Liver (tissue), 9 donors: ENCODE data around the gene PDE4B. TPM values are rescaled to one million over a fixed set of nuclear protein-coding genes. Genes with fewer than 3 reads are reported as not detected.

Experiments used
- DNase-seq: peaks from one replicate; pipeline ENCODE4 v3.0.0-alpha.2; 2017; ENCODE audit warnings: low spot score
- H3K27ac ChIP-seq, 2 donors: one replicate each; pipeline ENCODE4 v1.7.0; 2013; ENCODE audit warnings: inconsistent platforms in 2 of 2, low read length in 2 of 2, control low read depth in 1 of 2, low read depth in 1 of 2, mild to moderate bottlenecking in 1 of 2
- H3K27me3 ChIP-seq, 4 donors: one replicate each; pipeline versions ENCODE4 v1.6.1 to v1.7.0; 2013; ENCODE audit warnings: low read length in 3 of 4, inconsistent platforms in 1 of 4, mild to moderate bottlenecking in 1 of 4, moderate library complexity in 1 of 4; ENCODE audit not compliant: control insufficient read depth in 4 of 4, insufficient read depth in 4 of 4
- H3K36me3 ChIP-seq, 4 donors: one replicate each; pipeline versions ENCODE4 v1.6.1 to v1.7.0; 2013; ENCODE audit warnings: low read length in 3 of 4, mild to moderate bottlenecking in 3 of 4, low read depth in 1 of 4, moderate library complexity in 1 of 4; ENCODE audit not compliant: control insufficient read depth in 4 of 4, insufficient read depth in 3 of 4
- H3K4me1 ChIP-seq, 4 donors: one replicate each; pipeline versions ENCODE4 v1.6.1 to v1.7.0; 2013; ENCODE audit warnings: low read length in 3 of 4, mild to moderate bottlenecking in 3 of 4, moderate library complexity in 1 of 4; ENCODE audit not compliant: control insufficient read depth in 4 of 4, insufficient read depth in 4 of 4
- H3K4me3 ChIP-seq, 3 donors: one replicate each; pipeline versions ENCODE4 v1.6.1 to v1.7.0; 2013; ENCODE audit warnings: low read length in 3 of 3, control low read depth in 1 of 3, low read depth in 1 of 3, mild to moderate bottlenecking in 1 of 3
- H3K9ac ChIP-seq, 2 donors: one replicate each; pipeline ENCODE4 v1.7.0; 2013; ENCODE audit warnings: low read length in 2 of 2, mild to moderate bottlenecking in 2 of 2, moderate library complexity in 2 of 2, control low read depth in 1 of 2, low read depth in 1 of 2
- H3K9me3 ChIP-seq, 4 donors: one replicate each; pipeline versions ENCODE4 v1.6.1 to v1.7.0; 2013; ENCODE audit warnings: low read length in 3 of 4; ENCODE audit not compliant: control insufficient read depth in 4 of 4
- ATF3 ChIP-seq: IDR thresholded peaks from 2 replicates; pipeline ENCODE4 v1.6.1; 2016; ENCODE audit warnings: antibody characterized with exemption
- EGR1 ChIP-seq, 2 donors: IDR thresholded peaks; 2 replicates each; pipeline ENCODE4 v1.6.1; 2016 to 2018; ENCODE audit warnings: antibody characterized with exemption in 2 of 2, low read depth in 2 of 2
- FOXA1 ChIP-seq: IDR thresholded peaks from 2 replicates; pipeline ENCODE4 v1.6.1; 2016; ENCODE audit warnings: antibody characterized with exemption
- FOXA2 ChIP-seq: IDR thresholded peaks from 2 replicates; pipeline ENCODE4 v1.6.1; 2016; ENCODE audit warnings: antibody characterized with exemption
- GABPA ChIP-seq, 2 donors: IDR thresholded peaks in 1 of 2; conservative IDR thresholded peaks in 1 of 2; 2 replicates each; pipeline ENCODE4 v1.6.1; 2016; ENCODE audit warnings: antibody characterized with exemption in 2 of 2, mild to moderate bottlenecking in 1 of 2, moderate library complexity in 1 of 2
- HNF4A ChIP-seq, 2 donors: conservative IDR thresholded peaks; 2 replicates each; pipeline ENCODE4 v1.6.1; 2016; ENCODE audit warnings: antibody characterized with exemption in 2 of 2, mild to moderate bottlenecking in 2 of 2
- HNF4G ChIP-seq: IDR thresholded peaks from 2 replicates; pipeline ENCODE4 v1.6.1; 2016; ENCODE audit warnings: antibody characterized with exemption
- JUND ChIP-seq, 2 donors: IDR thresholded peaks; 2 replicates each; pipeline ENCODE4 v1.6.1; 2016; ENCODE audit warnings: antibody characterized with exemption in 2 of 2
- NR2F2 ChIP-seq: IDR thresholded peaks from 2 replicates; pipeline ENCODE4 v1.6.1; 2016; ENCODE audit warnings: antibody characterized with exemption
- RAD21 ChIP-seq, 2 donors: IDR thresholded peaks; 2 replicates each; pipeline ENCODE4 v1.6.1; 2016; ENCODE audit warnings: antibody characterized with exemption in 2 of 2, mild to moderate bottlenecking in 2 of 2
- RXRA ChIP-seq, 2 donors: IDR thresholded peaks; 2 replicates each; pipeline ENCODE4 v1.6.1; 2017 to 2018; ENCODE audit warnings: antibody characterized with exemption in 2 of 2, mild to moderate bottlenecking in 1 of 2
- SP1 ChIP-seq: IDR thresholded peaks from 2 replicates; pipeline ENCODE4 v1.6.1; 2018; ENCODE audit warnings: antibody characterized with exemption, mild to moderate bottlenecking
- TAF1 ChIP-seq: conservative IDR thresholded peaks from 2 replicates; pipeline ENCODE4 v1.6.1; 2016; ENCODE audit warnings: antibody characterized with exemption, mild to moderate bottlenecking
- YY1 ChIP-seq: IDR thresholded peaks from 2 replicates; pipeline ENCODE4 v1.6.1; 2016; ENCODE audit warnings: antibody characterized with exemption, mild to moderate bottlenecking
- WGBS: extraction: QIAGEN DNeasy Blood & Tissue Kit; methylation state at CpG from one replicate; pipeline ENCODE4 v1.1.7; 2013; 5-methylcytosine and 5-hydroxymethylcytosine counted together
- polyA plus RNA-seq, 2 donors: library from polyadenylated mRNA; stranded (reverse) in 1 of 2; unstranded in 1 of 2; fragments of 200-250 nt in 1 of 2; fragments of >200 nt in 1 of 2; fragmentation: Nextera tagmentation in 1 of 2; extraction: Ambion mirVana in 1 of 2; gene quantifications; one replicate each; pipeline versions ENCODE4 v1.2.1 to v1.2.3, GENCODE V29; 2013 to 2015
- total RNA-seq, 2 donors: library from RNA; depleted of rRNA; stranded (reverse); fragments of >200 nt; gene quantifications; one replicate each; pipeline ENCODE4 v1.2.3, GENCODE V29; 2014
- TF ChIP-seq, protein P1 (sequence below): IDR thresholded peaks from 2 replicates; pipeline ENCODE4 v1.6.1; 2016; ENCODE audit warnings: antibody characterized with exemption
- TF ChIP-seq, protein P2 (sequence below): IDR thresholded peaks from 2 replicates; pipeline ENCODE4 v1.6.1; 2016; ENCODE audit warnings: antibody characterized with exemption
- TF ChIP-seq, protein P3 (sequence below): fragments of 150-350 bp; IDR thresholded peaks from 2 replicates; pipeline ENCODE4 v1.5.1; 2017; ENCODE audit warnings: improper control_type of control experiment, low read depth, low read length; ENCODE audit not compliant: missing input control
- donor health status: healthy.
- donor health status: healthy.
- donor health status: healthy.
- donor health status: healthy.
- donor health status: healthy.

Gene PDE4B
- total and polyA plus RNA-seq, 4 donors = 1.9 to 3.9 (median 2.7) TPM

GRCh38 chr1:66217561-66217960, 424.9 kb downstream of the PDE4B start:
- H3K36me3 ChIP-seq = no peaks in the 10 kb centered on the region
- no peaks in the 10 kb centered on the region for H3K27me3 ChIP-seq
- H3K27ac ChIP-seq = no peak overlapping the region
- H3K9me3 ChIP-seq = no peaks in the 10 kb centered on the region
- WGBS = 96% methylated on average over 2 of the region's 2 CpGs
- H3K4me3 ChIP-seq = no peak overlapping the region
- no peak for DNase-seq
- TF ChIP-seq TAF1 = no peak
- H3K4me1 ChIP-seq = no peaks in the 10 kb centered on the region
- no peak overlapping the region for H3K9ac ChIP-seq

- no peak for DNase-seq
- H3K9me3 ChIP-seq = no peaks in the 10 kb centered on the region
- no peak for TF ChIP-seq RAD21 (IDR thresholded peaks at IDR 0.05)
- TF ChIP-seq YY1 = no peak
- TF ChIP-seq, protein P1, sequence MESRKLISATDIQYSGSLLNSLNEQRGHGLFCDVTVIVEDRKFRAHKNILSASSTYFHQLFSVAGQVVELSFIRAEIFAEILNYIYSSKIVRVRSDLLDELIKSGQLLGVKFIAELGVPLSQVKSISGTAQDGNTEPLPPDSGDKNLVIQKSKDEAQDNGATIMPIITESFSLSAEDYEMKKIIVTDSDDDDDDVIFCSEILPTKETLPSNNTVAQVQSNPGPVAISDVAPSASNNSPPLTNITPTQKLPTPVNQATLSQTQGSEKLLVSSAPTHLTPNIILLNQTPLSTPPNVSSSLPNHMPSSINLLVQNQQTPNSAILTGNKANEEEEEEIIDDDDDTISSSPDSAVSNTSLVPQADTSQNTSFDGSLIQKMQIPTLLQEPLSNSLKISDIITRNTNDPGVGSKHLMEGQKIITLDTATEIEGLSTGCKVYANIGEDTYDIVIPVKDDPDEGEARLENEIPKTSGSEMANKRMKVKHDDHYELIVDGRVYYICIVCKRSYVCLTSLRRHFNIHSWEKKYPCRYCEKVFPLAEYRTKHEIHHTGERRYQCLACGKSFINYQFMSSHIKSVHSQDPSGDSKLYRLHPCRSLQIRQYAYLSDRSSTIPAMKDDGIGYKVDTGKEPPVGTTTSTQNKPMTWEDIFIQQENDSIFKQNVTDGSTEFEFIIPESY = no peak
- H3K27ac ChIP-seq = no peak overlapping the region
- no peak overlapping the region for H3K4me3 ChIP-seq
- WGBS = 11% methylated on average over 1 of the region's 1 CpG
- H3K27me3 ChIP-seq = peaks cover 0 to 3% (median 0%) of the 10 kb centered on the region in 4 donors
- H3K36me3 ChIP-seq = no peaks in the 10 kb centered on the region
- H3K9ac ChIP-seq = no peak overlapping the region
- H3K4me1 ChIP-seq = no peaks in the 10 kb centered on the region
Observed at GRCh38 chr1:66220477-66220876, 427.8 kb downstream of the PDE4B start.

DNA sequence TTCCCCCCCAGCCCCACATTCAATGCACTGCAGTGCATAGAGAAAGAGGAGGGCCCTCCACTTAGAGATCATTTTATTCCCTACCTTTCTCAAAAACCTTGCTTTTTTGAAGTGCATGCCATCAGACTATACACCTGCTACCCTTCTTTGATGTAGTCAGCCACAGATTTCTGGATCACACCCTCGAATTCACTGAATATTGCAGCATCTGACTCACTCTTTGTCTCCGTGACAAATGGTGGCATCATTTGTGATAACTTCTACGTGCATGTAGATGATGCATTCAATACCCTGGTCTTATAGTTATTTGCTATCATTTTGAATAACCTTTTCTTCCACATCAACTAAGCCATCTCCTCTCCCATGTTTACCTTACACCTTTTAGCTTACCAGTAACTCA, 431.0 kb downstream of the PDE4B start:
- Histone ChIP-seq H3K27ac (no peak overlapping the region), H3K9ac (no peak overlapping the region), H3K36me3 (no peaks in the 10 kb centered on the region), H3K4me1 (no peaks in the 10 kb centered on the region), H3K4me3 (no peak overlapping the region), H3K9me3 (no peaks in the 10 kb centered on the region), H3K27me3 (peaks cover 0 to 3% (median 0%) of the 10 kb centered on the region in 4 donors)
- 78% methylated on average over 3 of the region's 3 CpGs for WGBS
- DNase-seq = no peak
- no peak for TF ChIP-seq SP1
- TF ChIP-seq YY1 = no peak
- no peak for TF ChIP-seq EGR1 (IDR thresholded peaks at IDR 0.05; ENCODE audit: low read depth in 2 of 2)
- TF ChIP-seq FOXA2 = no peak

- 93% methylated on average over 4 of the region's 4 CpGs for WGBS
- TF ChIP-seq RXRA (IDR thresholded peaks at IDR 0.05) (no peak), HNF4A (conservative IDR thresholded peaks at IDR 0.05) (no peak), YY1 (no peak), FOXA2 (no peak), RAD21 (IDR thresholded peaks at IDR 0.05) (no peak), ATF3 (no peak), GABPA (IDR thresholded peaks at IDR 0.05 in 1 of 2, conservative IDR thresholded peaks at IDR 0.05 in 1 of 2) (no peak), NR2F2 (no peak), HNF4G (no peak), FOXA1 (no peak), EGR1 (IDR thresholded peaks at IDR 0.05; ENCODE audit: low read depth in 2 of 2) (no peak), JUND (IDR thresholded peaks at IDR 0.05) (no peak)
- TF ChIP-seq, protein P2, sequence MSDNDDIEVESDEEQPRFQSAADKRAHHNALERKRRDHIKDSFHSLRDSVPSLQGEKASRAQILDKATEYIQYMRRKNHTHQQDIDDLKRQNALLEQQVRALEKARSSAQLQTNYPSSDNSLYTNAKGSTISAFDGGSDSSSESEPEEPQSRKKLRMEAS = no peak
- TF ChIP-seq, protein P1 = no peak
- TF ChIP-seq, protein P3, sequence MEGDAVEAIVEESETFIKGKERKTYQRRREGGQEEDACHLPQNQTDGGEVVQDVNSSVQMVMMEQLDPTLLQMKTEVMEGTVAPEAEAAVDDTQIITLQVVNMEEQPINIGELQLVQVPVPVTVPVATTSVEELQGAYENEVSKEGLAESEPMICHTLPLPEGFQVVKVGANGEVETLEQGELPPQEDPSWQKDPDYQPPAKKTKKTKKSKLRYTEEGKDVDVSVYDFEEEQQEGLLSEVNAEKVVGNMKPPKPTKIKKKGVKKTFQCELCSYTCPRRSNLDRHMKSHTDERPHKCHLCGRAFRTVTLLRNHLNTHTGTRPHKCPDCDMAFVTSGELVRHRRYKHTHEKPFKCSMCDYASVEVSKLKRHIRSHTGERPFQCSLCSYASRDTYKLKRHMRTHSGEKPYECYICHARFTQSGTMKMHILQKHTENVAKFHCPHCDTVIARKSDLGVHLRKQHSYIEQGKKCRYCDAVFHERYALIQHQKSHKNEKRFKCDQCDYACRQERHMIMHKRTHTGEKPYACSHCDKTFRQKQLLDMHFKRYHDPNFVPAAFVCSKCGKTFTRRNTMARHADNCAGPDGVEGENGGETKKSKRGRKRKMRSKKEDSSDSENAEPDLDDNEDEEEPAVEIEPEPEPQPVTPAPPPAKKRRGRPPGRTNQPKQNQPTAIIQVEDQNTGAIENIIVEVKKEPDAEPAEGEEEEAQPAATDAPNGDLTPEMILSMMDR = no peak
- Histone ChIP-seq H3K9me3 (no peaks in the 10 kb centered on the region), H3K4me3 (no peak overlapping the region), H3K27ac (no peak overlapping the region), H3K9ac (no peak overlapping the region), H3K36me3 (no peaks in the 10 kb centered on the region), H3K27me3 (peaks cover 0 to 3% (median 0%) of the 10 kb centered on the region in 4 donors), H3K4me1 (no peaks in the 10 kb centered on the region)
- DNase-seq = no peak
Observed at GRCh38 chr1:66226985-66227384, 434.3 kb downstream of the PDE4B start.
